Heart left ventricle (tissue), 13 donors: ENCODE measurements around the gene FAM98A.

Experiments
- CTCF ChIP-seq, 12 donors: fragments of 200-600 bp; sonication (generic) in 4 of 12; IDR thresholded peaks; one replicate each; pipeline versions ENCODE4 v1.5.0 to v1.8.0; 2018 to 2022; ENCODE audit warnings: antibody characterized with exemption in 12 of 12, mild to moderate bottlenecking in 5 of 12
- POLR2A ChIP-seq, 2 donors: fragments of 450-650 bp; IDR thresholded peaks; one replicate each; pipeline ENCODE4 v1.6.1; 2017; ENCODE audit warnings: antibody characterized with exemption in 2 of 2, mild to moderate bottlenecking in 2 of 2, moderate library complexity in 2 of 2
- donor health status: ischemic (EF 13 %, LVEDD 7.1; RV severe dilation, severe dysfunction).
- donor health status: DM: no; HTN: yes; CAD: no.
- donor health status: DM: no; HTN: no; CAD: no.
- donor health status: ischemic (EF 25% LVEDD 6.9; RV normal size, moderate dysfunction).
- donor health status: ischemic (EF 25% LVEDD 5.7; RV mildly dilated, moderate dysfunction).
- donor health status: ischemic (EF 35%, LVEDD 5.7; RV mildly dilated, moderate dysfunction).
- donor health status: nonischemic (EF 11% LVEDD 7.7; RV severe dilation, severe dysfunction).
- donor health status: DM: yes; HTN: yes; CAD: no.
- donor health status: PGD.
- donor health status: ischemic (EF 29% LVEDD 5.4; RV normal size, mild dysfunction).
- donor health status: nonischemic (EF 23%, LVEDD 6.1; RV moderate dilation, normal function).

- TF ChIP-seq CTCF (IDR thresholded peaks at IDR 0.05) (no peak), POLR2A (IDR thresholded peaks at IDR 0.05) (no peak)
Observed at GRCh38 chr2:33586766-33587165, 12.3 kb downstream of the FAM98A start.
